Measurements from ENCODE around the gene PYCR2.
"Not testable (repeated sequence)": the region's sequence is repeated elsewhere in the genome, so short reads cannot be mapped to it uniquely, and the experiment has no call there.

The PYCR2 gene

DNA sequence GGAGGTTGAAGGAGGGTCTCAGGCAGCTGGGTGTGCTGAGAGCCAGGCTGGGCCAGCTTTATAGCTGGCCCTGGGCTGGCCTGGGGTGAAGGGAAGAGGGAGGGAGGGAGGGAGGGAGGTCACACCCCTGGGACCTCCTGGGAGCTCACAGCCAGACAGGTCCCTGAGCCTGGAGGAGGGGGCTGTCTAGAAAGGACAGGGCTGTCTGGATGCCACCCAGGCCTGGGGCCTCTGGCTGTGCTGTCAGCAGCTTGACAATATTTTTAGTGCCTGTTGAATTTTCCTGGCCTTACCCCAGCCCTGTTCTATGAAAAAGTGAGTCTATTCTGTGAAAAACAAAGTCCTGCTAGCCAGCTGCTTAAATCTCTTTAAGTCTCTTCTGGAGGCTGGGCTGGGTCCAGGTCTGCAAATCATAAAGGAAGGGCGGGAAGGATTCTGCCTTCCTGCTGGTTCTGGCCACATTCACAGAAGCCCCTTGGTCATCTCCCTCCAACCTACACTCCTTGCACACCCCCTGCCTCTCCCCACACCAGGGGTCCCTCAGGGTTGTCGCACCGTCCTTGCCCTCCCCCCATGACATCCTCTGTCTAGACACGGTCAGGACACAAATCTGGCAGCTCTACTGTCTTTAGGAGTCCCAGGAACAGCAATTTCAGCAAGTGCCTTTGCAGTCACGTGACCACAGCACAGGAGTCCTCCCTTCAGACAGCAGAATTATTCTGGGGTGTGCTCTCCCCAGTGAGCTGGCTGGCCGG lies 17.3 kb upstream of the PYCR2 start, which contains the start of gene LEFTY2:
LEFTY2 (minus strand) TSS at position 34 of the 755 bp plus-strand sequence. CDS start 80 bp downstream, outside the sequence.
- no peak for DNase-seq

DNA sequence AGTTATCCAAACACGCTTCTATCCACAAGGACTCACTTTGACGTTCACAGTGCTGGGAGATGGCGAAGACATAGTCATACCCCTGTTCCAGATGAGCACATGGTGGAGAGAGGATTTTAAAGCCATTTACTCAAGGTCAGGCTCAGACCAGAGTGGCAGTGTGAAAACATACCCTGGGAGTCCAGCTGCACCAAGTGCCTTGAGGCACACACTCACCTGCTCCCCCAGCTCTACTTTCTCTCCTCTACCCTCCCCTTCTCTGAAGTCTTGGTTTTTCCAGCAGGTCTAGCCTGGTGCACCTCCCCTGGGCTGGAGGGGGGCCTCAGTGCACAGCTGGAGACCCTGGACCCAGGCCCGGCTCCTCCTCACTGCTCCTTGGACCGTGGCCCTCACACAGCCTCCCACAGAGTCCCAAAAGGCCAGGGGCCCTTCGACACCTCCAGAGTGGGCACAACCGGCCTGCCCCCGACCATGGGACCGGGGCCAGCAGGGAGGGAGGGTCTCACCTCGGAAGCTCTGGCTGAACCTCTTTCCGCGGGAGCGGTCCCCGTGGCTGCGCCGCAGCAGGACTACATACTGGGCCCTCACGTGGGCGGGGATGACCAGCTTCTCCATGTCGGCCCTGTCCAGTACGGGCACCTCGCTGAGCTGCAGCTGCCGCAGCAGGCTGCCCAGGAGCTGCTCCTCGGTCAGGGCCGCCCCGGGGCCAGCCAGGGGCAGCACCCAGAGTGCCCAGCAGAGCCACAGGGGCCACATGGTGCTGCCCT lies 16.5 kb upstream of the PYCR2 start:
- no peak for DNase-seq

DNA sequence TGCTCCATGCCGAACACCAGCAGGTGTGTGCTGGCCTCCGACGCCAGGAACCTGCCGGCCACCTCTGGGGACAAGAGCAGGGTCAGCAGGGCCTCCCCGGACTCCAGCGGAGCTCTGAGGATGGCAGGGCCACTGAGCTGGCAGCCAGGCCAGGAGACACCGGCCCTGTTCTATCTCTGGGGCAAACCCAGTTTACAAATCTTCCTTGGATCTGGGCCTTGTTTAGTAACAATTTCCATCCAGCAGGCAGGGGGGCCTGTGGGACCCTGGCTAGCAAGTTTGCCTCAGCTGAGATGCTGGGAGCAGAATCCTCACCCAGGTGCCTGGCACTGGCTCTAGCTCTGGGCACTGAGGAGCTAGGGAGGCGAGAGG lies 15.9 kb upstream of the PYCR2 start:
- not testable (repeated sequence) for DNase-seq

DNA sequence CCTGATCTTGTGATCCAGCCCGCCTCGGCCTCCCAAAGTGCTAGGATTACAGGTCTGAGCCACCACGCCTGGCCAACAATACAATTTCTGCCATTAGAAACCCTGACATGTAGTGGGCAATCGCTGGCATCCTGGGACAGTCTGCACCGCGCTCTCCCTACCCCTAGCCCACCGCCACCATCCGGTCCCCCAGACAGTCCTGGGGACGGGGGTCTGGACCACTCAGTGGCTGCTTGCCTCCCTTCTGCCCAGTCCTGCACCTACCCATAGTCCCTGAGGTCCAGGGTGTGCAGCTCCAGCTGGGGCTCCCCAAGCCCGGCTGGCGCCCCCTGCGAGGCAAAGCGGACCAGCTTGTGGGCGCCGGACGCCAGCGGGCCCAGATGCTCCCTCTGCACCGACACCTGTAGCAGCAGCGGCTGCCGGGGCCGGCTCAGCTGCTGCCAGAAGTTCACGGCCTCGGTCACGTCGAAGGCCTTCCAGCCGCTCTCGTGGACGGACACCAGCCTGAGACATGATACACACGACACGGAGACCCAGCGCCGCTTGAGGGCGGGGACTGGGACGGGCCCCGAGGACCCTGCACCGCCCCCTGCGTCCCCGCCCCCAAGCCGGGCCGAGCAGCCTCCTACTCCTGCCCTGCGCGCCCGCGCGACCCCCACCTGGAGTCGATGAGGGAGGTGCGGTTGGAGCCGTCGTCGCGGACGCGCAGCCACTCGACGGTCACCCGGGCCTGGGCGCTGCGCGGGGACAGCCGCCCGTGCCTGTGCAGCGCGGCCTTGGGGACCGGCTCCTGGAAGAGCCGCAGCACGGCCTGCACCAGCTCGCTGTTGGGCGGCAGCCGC lies 15.3 kb upstream of the PYCR2 start:
- not testable (repeated sequence) for DNase-seq

DNA sequence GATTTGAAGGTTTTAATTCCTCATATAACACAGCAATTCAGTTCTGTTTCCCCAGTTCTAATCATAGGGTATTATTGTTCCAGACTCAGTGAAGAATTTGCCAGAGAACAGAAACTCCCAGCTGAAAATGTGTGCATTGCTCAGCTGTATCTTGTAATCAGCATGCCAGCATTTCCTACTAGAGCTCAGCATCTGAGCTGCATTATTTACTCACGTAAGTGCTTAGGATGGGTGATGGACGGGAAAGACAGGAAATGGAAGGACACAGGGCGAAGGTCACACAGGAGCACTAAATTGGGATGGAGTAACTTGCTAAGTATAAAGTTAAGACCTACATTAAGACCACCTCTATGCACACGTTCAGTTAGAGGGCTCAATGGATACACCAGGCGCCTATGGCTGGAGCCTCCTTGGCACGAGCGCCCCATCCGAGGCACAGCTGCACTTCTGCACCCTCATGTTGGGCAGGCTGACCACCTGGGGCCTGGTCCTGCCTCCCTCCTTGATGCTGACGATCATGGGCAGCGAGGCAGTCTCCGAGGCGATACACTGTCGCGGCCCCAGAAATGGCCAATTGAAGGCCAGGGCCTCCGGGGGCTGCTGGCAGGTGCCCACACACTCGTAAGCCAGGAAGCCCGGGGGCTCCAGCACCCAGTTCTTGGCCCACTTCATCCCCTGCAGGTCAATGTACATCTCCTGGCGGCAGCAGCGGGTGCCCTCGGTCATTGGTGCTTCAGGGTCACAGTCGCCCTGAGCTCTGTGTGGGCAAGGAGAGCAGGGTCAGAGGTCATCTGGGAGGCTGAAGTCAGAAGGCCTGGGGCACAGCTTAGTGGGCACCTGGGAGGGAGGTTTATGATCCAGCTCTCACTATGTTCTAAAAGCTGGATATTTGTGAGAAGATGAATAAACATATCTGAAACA lies 13.3 kb upstream of the PYCR2 start:
- no peak for DNase-seq

DNA sequence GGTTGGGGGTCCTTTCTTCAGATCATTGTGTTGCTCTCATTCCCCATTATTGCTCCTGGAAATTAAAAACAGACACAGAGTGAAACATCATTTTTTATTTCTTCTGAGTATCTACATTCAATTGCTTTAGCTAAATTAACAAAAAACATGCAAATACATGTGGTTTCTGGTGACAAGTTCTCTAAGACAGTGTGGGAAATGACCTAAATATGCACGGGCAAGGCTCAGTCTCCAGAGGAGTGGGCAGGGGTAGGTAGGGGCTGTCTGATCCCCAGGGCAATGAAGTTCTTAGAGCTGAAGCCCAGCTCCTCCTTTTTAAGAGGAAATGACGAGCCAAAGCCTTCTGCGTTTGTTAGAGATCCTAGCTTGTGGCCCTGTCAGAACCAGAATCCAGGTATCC lies 12.5 kb upstream of the PYCR2 start:
- no peak for DNase-seq

DNA sequence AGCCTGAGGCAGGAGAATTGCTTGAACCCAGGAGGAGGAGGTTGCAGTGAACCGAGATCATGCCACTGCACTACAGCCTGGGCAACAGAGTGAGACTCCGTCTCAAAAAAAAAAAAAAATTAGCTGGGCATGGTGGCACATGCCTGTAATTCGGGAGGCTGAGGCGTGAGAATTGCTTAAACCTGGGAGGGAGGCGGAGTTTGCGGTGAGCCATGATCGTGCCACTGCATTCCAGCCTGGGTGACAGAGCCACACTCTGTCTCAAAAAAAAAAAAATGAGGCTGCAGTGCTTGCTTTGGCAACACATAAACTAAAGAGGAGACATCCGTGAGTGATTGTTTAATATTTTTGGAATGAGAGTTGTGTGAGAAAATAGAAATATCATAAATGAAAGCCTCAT lies 12.0 kb upstream of the PYCR2 start:
- not testable (repeated sequence) for DNase-seq

DNA sequence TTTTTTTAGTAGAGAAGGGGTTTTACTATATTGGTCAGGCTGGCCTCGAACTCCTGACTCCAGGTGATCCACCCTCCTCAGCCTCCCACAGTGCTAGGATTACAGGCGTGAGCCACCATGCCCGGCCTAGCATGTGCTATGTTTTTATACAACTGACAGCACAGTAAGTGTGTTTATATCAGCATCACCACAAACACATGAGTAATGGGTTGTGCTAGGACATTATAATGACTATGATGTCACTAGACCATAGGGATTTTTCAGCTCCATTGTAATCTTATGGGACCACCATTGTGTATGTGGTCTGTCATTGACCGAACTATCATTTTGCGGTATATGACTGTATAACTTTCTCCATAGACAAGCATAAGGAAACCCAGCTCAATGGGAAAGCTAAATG lies 10.7 kb upstream of the PYCR2 start:
- no peak for DNase-seq

DNA sequence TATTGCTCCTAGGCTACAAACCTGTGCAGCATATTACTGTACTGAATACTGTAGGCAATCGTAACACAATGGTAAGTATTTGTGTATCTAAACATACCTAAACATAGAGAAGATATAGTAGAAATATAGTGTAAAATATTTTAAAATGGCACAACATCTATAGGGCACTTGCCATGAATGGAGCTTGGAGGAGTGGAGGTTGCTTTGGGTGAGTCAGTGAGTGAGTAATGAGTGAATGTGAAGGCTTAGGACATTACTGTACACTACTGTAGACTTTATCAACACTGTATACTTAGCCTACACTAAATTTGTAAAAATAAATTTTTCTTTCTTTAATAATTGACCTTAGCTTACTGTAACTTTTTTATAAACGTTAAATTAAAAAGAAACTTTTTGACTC lies 9.0 kb upstream of the PYCR2 start:
- no peak for DNase-seq

DNA sequence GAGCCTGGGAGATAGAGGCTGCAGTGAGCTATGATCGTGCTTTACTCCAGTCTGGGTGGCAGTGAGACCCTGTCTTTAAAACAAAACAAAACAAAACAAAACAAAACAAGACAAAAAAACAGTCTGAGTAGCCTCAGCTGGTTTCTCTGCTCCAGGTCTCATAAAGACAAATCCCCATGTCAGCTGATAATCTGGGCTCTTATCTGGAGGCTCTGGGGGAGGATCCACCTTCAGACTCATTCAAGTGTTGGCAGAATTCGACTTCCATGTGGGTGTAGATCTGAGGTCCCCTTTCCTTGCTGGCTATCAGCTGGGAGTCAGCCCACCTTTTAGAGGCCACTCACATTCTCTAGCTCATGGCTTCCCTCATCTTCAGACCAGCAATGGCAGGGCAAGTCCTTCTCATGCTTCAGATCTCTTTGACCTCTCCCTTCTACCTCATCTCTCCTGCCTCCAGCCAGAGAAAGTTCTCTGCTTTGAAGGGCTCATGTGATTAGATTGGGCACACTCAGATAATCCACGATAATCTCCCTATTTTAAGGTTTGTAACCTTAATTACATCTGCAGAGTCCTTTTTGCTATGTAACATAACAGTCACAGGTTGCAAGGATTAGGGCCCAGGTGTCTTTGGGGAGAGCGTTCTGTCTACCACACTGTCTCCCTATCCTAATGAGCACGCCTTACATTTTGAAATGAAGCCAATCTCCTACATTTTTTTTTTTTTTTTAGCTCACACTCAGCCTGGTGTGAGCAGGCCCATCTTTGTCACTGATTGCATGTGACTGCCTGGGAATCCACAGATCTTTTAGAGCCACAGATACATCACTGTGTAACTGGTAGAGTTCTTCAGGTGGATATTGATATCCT lies 7.5 kb upstream of the PYCR2 start:
- DNase-seq, result no peak

DNA sequence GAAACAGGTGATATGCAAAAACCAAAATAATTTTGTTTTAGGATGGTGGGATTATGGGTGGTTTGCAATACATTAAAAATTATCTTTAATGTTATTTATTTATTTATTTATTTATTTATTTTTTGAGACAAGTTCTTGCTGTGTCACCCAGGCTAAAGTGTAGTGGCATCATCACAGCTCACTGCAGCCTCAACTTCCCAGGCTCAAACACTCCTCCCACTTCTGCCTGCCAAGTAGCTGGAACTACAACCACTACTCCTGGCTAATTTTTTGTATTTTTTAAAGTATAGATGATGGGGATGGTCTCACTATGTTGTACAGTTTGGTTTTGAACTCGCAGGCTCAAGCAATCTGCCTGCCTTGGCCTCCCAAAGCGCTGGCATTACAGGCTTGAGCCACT lies 6.5 kb upstream of the PYCR2 start:
- DNase-seq, result no peak

DNA sequence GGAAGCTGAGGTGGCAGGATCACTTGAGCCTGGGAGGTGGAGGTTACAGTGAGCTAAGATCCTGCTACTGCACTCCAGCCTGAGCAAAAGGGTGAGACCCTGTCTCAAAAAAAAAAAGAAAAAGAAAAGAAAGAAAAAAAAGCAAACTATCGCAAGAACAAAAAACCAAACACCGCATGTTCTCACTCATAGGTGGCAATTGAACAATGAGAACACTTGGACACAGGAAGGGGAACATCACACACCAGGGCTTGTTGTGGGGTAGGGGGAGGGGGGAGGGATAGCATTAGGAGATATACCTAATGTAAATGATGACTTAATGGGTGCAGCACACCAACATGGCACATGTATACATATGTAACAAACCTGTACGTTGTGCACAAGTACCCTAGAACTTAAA lies 5.4 kb upstream of the PYCR2 start:
- not testable (repeated sequence) for DNase-seq

DNA sequence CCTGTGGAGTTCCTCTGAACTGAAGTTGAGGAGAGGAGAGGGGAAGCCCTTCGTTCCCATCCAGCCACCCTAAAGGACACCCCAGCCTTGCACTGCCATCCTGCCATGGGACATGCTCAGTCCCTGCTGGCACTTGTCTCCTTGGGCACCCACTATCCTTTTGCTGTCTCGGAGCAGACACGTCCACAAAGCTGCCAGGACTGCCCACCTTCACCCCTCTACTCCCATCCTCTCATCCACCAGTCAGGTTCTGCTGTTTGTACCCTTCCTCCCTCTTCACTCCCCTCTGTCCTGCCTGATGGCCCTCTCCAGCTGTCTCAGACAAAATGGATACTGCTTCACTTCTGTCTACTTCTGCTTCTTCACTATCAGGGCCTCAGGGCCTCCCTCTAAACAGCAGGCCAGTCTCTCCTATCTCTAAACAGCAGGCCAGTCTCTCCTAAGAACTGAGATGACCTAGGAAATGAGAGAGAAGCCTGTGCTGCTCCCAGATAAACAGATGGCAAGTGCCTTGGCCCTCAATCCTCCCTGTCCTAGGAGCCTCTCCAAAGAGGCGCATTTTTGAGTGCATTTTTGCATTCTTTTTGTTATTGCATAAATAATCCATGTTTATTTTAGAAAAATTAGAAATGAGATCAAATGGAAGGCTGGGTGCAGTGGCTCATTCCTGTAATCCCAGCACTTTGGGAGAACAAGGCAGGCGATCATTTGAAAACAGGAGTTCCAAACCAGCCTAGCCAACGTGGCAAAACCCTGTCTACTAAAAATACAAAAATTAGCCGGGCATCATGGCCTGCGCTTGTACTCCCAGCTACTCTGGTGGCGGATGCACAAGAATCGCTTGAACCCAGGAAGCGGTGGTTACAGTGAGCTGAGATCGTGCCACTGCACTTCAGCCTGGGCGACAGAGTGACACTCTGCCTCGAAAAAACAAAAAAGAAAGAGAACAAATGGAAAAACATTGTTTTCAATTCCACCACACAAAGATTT lies 4.4 kb upstream of the PYCR2 start:
- DNase-seq, result no peak

DNA sequence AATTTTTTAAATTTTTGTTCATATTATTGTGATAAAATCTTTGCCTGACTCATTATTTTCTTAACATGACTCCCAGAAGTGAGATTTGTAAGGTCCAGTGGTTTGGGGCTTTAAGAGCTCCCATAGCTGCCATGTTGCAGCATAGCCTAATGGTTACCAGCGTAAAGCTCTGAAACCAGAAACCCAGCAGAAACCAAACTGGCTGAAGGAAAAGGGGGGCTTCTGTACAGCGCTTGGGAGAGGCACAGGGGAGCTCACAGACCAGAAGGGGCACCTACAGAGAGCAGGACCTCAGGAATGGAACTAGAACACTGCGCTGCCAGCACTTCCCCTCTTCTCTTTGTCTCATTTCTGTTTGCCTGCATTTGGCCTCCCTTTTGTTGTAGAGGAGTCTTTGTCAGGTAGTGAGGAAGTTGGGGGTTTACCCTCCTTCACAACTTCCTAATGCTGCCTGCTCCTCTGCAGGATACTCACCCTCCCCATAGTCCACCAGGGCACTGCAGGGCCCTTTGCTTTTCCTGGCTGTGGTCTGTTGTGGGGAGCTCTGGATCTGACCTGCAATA lies 2.6 kb upstream of the PYCR2 start:
- no peak for DNase-seq

DNA sequence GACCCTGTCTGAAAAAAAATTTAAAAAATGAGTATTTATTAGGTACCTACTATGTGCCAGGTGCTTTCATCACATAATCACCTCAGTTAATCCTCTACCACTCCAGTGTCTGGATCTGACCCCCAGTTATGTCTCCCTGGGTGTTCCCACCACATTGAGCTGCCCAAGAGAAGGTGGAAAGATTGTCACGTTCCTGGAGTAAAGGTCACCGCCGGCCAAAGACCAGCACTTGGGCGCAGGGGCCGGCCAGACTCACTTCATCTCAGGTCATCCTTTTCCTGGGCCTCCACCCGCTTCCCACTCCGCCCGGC lies 714 bp downstream of the PYCR2 start:
- no peak for DNase-seq

DNA sequence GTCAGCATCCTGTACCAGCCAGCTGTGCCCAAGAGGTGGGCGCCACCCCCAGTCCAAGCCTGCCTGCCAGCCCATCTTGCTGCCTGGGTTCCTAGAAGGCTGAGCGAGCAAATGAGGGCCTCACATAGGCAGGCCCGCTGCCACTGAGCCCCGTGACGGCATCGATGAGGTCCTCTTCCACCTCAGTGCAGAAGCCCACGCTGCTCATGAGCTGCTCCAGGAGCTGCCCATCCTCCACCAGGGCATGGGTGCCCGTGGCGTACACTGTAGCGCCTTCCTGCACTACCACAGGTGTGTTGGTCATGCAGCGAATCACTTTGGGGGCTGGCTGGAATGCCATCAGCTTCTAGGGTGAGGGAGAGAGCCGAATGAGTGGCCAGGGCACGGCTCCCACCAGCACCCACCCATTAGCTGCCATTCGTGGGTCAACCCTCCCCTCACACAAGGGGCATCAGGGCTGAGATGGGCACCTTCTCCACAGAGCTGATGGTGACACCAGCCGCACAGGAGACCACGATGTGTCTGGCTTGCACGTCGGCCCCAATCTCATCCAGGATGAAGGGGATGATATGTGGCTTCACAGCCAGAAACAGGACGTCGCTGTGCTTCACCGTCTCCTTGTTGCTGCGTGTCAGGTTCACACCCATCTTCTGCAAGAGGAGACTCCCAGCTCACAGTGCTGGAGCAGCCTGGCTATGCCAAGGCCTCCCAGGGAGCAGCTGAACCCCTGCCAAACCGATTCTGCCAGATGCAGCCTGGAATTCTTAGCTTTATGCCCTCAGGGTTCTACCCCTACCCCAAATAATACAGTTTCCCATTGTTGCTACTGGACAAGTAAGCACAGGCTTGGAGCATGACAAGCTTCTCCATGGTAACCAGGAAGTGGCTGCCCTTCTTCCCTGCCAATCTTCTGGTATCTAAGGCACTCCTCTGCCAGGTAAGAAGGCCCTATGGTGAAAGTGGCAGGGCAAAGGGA lies 2.0 kb downstream of the PYCR2 start:
- no peak for DNase-seq

DNA sequence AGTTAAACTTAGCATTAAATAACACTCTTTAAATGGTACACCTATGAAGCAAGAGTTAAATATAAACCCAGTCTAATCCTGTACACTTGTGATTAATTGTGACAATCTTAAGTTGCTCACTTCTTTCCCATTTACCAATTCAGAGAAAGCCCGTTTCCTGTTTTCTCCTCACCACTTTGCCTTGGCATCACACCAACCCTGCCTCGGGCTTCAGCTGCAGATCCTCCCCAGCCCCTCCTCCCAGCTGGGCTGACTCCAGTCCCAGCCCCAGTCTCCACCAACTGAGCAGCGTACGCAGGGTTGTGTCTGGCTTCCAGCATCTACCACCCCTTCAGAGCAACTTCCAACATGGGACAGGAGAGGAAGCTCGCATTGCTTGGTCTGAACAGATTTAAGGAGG lies 4.1 kb downstream of the PYCR2 start:
- DNase-seq, result no peak

DNA sequence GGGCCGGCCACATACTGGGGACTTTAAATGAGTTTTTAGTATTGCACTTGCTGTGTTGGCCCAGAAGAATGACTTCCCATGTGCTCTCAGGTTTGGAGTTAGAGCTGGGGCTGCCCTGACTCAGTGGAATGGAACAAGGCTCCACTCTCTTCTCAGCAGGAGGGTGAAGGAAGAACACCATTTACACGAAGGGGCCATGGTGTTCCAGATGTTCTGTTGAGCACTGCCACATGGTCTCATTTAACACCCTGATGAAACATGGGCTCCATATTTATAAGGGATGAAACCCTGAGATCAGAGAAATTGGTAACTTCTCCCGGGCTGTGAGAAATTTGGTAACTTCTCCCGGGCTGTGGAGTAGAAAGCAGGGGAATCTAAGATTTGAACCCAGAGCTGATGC lies 5.8 kb downstream of the PYCR2 start:
- DNase-seq, result no peak

DNA sequence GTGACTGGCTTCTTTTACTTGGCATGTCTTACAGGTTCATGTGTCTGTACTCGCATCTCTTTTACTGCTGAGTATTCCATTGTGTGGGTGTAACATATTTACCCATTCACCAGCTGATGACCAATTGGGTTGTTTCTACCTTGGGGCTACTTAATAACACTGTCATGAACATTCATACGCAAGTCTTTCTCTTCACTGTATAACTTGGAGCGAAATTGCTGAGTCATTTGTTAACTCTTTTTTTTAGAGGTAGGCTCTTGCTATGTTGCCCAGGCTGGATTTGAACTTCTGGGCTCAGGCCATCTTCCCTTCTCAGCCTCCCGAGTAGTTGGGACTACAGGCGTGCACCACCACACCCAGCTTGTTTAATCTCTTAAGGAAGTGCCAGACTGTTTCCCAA lies 6.5 kb downstream of the PYCR2 start:
- DNase-seq, result no peak

Measured in stimulated activated CD8-positive, alpha-beta memory T cell treated with anti-CD3 and anti-CD28 coated beads, Interleukin-4, amount 100 ng/mL, for 48 hours (primary cell).